ENCODE results near the gene PPIF.

PPIF gene

DNA sequence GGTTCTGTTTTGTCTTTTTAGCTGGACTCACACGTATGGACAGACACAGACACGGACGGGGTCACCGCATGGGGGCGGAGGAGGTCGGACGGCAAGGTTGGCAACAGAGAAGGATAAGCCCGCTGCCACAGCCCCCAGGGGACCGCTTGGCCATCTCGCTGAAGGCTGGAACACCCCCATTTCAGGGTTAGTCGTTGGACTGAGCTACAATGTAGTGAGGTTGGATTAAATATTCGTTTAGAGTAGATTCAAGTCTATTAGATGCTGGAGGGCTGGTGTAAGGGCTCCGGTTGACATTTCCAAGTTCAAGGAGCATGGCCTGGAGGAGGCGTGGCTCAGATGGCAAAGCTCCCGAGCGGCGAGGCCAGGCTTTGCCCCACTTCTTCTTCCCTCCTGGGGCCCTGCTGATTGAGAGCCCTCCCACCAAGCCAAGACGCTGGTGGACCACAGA lies 35.2 kb downstream of the PPIF start:
- Histone ChIP-seq H3K4me3 (ENCODE audit: extremely low read depth, insufficient read depth, low read length, poor library complexity, severe bottlenecking) (no peak overlapping the region), H3K36me3 (ENCODE audit: control insufficient read depth, insufficient read depth, low read length) (peaks cover 22% of the 10 kb centered on the region), H3K27ac (ENCODE audit: low read depth, low read length, severe bottlenecking) (peak overlapping the region; percentile 41), H3K4me1 (ENCODE audit: control insufficient read depth, insufficient read depth, low read length, poor library complexity, severe bottlenecking) (peaks cover 30% of the 10 kb centered on the region), H3K9me3 (ENCODE audit: control insufficient read depth, low read length) (no peaks in the 10 kb centered on the region)
- whole genome bisulfite sequencing, 2 experiments (ENCODE audit: insufficient coverage in 2 of 2) = 77 to 78% methylated on average over 16 to 17 of the region's 18 CpGs

DNA sequence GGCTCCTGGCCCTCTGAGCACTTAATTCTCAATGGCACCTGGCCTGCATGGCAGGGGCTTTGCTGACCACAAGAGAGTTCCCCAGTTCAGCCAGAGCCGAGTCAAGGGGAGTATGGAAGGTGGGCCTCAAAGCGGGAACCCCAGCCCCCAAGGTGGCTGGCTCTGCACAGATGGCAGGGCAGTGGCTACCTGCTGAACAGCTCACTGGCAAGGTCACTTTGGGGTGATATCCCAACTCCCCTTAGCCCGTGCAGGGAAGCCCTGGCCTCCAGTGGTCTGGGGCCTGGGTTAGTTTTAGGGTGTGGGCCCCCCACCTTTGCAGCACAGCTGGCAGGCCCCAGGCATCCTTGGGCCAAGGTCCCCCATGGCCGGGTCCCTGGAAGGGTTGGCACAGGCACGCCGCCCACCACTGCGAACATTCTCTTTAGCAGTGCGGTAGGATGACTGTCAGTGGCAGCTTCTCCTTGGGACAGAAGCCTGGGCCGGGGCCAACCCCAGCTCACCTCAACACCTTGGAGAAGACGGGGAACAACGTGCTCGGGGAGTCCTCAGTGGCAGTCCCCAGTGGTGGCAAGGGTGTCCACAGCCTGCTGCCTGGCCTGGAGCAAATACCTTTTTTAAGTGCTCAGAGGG lies 36.8 kb downstream of the PPIF start:
- Histone ChIP-seq H3K4me3 (ENCODE audit: extremely low read depth, insufficient read depth, low read length, poor library complexity, severe bottlenecking) (no peak overlapping the region), H3K36me3 (ENCODE audit: control insufficient read depth, insufficient read depth, low read length) (peaks cover 35% of the 10 kb centered on the region), H3K9me3 (ENCODE audit: control insufficient read depth, low read length) (no peaks in the 10 kb centered on the region), H3K4me1 (ENCODE audit: control insufficient read depth, insufficient read depth, low read length, poor library complexity, severe bottlenecking) (peaks cover 30% of the 10 kb centered on the region), H3K27ac (ENCODE audit: low read depth, low read length, severe bottlenecking) (no peak overlapping the region)
- 95 to 98% methylated on average over 12 of the region's 12 CpGs for WGBS, 2 experiments (ENCODE audit: insufficient coverage in 2 of 2)

DNA sequence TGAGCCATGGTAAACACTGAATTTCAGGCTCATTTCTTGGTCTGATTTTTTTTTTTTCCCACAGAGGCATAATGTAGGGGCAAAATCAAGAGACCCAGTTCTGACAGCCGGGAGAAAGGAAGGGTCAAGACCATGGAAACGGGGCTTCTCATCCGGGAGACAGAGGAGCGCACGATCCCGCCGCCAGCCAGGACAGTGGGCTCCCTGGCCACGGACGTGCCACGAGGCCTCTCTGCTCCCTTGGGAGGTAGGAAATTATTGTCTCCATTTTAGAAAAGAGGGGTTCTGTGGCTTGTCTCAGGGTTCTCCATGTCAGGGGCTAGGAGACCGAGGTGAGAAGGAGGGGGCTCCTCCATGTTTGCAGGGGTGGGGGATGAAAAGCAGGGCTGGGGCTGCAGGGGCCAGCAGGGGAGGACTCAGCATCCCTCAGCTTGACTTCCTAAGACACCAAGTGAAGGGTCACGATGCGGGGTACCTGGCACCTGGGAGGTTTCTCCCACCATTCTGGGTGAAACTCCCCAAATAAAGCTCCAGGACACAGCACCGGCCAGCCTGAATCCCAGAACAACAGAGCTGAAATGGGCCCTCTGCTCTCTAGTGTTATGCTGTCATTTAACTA lies 37.6 kb downstream of the PPIF start:
- Histone ChIP-seq H3K36me3 (ENCODE audit: control insufficient read depth, insufficient read depth, low read length) (peaks cover 43% of the 10 kb centered on the region), H3K4me1 (ENCODE audit: control insufficient read depth, insufficient read depth, low read length, poor library complexity, severe bottlenecking) (peaks cover 27% of the 10 kb centered on the region), H3K9me3 (ENCODE audit: control insufficient read depth, low read length) (no peaks in the 10 kb centered on the region), H3K27ac (ENCODE audit: low read depth, low read length, severe bottlenecking) (no peak overlapping the region), H3K4me3 (ENCODE audit: extremely low read depth, insufficient read depth, low read length, poor library complexity, severe bottlenecking) (no peak overlapping the region)
- WGBS, 2 experiments (ENCODE audit: insufficient coverage in 2 of 2) = 97 to 100% methylated on average over 6 to 10 of the region's 14 CpGs

DNA sequence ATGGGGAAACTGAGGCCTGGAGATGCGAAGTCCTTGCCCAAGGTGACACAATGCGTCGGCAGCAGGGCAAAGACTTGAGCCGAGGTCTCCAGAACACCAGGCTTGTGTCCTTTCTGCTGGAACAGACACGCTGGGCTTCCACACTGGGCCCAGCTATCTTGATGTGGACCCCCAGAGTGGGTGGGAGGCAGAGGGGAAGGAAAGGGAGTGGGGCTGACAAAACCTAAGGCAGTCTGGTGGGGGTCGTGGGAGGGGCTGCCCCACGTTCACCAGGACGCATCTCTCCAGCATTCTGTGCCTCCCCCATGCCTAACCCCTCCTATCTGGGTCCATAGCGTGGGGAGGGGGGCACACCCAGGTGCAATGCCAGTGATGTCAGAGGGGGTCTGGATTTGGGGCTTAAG lies 38.1 kb downstream of the PPIF start:
- H3K4me3 ChIP-seq (ENCODE audit: extremely low read depth, insufficient read depth, low read length, poor library complexity, severe bottlenecking) = no peak overlapping the region
- no peak overlapping the region for H3K27ac ChIP-seq (ENCODE audit: low read depth, low read length, severe bottlenecking)
- H3K4me1 ChIP-seq (ENCODE audit: control insufficient read depth, insufficient read depth, low read length, poor library complexity, severe bottlenecking) = peaks cover 22% of the 10 kb centered on the region
- no peaks in the 10 kb centered on the region for H3K9me3 ChIP-seq (ENCODE audit: control insufficient read depth, low read length)
- WGBS, 2 experiments (ENCODE audit: insufficient coverage in 2 of 2) = 90 to 100% methylated on average over 6 to 7 of the region's 9 CpGs
- H3K36me3 ChIP-seq (ENCODE audit: control insufficient read depth, insufficient read depth, low read length) = peaks cover 48% of the 10 kb centered on the region

DNA sequence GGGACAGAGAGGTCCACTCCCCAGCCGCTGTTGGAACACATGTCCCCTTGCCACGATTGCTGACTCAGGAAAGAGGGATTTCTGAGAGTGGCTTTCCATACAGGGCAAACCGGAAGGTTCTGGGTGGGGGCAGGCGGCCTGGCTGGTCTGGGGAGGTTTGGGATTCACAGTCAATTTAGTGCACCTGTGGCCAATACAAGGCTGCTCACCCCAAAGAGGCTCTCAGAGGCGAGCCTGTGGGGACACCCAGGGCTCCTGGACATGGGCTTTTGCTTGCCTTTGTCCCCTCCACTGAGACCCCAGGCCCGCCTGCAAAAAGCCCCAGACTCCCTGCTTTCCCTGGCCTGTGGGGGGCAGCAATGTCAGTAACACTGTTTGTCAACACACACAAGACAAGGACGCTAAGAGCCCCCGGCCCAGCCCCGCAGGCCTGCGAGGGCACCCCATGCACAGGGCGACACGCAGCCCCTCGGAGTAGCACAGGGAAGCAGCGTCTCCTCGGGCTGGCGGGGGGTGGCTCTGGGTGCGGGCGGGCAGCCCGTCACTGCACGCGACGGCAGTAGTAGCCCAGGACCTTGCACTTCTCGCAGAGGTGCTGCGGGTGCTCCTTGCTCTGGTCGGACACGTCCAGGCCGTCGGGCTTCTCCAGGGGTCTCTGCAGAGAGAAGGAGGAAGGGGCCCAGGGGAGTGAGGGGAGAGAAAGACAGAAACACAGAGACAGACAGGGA lies 38.7 kb downstream of the PPIF start:
- Histone ChIP-seq H3K36me3 (ENCODE audit: control insufficient read depth, insufficient read depth, low read length) (peaks cover 50% of the 10 kb centered on the region), H3K4me3 (ENCODE audit: extremely low read depth, insufficient read depth, low read length, poor library complexity, severe bottlenecking) (no peak overlapping the region), H3K9me3 (ENCODE audit: control insufficient read depth, low read length) (no peaks in the 10 kb centered on the region), H3K4me1 (ENCODE audit: control insufficient read depth, insufficient read depth, low read length, poor library complexity, severe bottlenecking) (peaks cover 17% of the 10 kb centered on the region), H3K27ac (ENCODE audit: low read depth, low read length, severe bottlenecking) (no peak overlapping the region)
- 85 to 86% methylated on average over 21 to 27 of the region's 28 CpGs for whole genome bisulfite sequencing, 2 experiments (ENCODE audit: insufficient coverage in 2 of 2)

DNA sequence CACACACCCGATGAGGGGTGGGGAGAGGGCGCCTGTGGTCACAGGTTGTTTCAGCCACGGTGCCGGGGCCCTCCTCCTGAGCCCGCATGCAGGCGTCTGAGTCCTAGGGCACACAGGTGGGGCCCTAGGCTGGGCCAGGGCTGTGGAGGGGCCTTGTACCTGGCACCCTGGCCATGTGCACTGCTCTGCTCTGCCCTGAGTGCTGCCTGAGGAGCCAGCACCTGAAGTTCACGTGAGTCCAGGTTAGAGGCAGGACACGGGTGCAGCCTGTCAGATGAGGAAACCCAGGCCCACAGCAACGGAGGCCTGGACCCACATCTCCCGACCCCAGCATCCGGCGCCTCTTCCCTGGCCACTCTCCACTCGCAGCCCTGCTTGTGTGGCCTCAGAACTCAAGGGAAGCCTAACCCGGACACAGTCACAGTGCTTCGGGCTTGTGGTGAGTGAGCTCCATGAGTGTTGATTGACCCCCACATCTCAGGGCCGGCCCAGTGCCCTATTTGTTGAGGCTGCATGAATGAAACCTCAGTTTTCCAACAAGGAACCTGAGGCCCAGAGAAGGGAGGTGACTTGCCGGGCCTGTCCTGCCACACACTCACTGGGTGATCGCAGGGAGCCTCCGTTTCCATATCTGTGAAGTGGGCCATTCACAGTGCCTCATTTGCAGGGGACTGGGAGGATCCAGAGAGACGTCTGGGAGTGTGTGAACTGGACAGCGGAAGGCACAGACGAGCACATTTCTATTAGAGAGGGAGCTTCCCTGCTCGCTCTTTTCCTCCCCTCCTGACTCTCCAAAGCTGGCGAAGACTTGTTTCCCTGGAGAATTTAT lies 39.6 kb downstream of the PPIF start:
- no peak overlapping the region for H3K27ac ChIP-seq (ENCODE audit: low read depth, low read length, severe bottlenecking)
- H3K4me1 ChIP-seq (ENCODE audit: control insufficient read depth, insufficient read depth, low read length, poor library complexity, severe bottlenecking) = peaks cover 19% of the 10 kb centered on the region
- H3K36me3 ChIP-seq (ENCODE audit: control insufficient read depth, insufficient read depth, low read length) = peaks cover 53% of the 10 kb centered on the region
- WGBS, 2 experiments (ENCODE audit: insufficient coverage in 2 of 2) = 88 to 91% methylated on average over 21 of the region's 24 CpGs
- no peaks in the 10 kb centered on the region for H3K9me3 ChIP-seq (ENCODE audit: control insufficient read depth, low read length)
- H3K4me3 ChIP-seq (ENCODE audit: extremely low read depth, insufficient read depth, low read length, poor library complexity, severe bottlenecking) = no peak overlapping the region

DNA sequence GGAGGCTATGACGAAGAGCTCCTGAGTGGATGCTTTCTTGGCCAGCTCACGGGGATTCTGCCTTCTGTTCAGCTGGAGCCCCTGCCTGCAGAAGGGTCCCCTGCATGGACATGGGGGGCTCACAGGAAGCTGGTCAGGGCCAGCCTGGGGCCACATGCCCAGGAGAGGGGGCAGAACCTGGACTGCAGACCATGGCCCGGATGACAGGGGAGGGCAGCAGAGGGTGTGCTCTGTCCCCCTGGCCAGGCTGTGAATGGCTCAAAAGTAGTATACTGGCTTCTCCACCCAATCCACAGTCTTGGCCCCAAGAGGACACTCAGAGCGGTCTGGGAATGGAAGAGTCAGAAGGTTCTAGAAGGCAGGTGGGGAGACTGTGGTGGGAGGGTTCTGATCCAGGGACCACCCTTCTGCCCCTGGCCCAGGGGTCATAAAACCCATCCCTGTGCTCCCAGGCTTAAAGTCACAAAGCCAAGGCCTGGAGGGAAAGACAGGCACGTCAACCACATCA lies 40.3 kb downstream of the PPIF start:
- peaks cover 53% of the 10 kb centered on the region for H3K36me3 ChIP-seq (ENCODE audit: control insufficient read depth, insufficient read depth, low read length)
- 88 to 94% methylated on average over 4 to 5 of the region's 5 CpGs for WGBS, 2 experiments (ENCODE audit: insufficient coverage in 2 of 2)
- peaks cover 15% of the 10 kb centered on the region for H3K4me1 ChIP-seq (ENCODE audit: control insufficient read depth, insufficient read depth, low read length, poor library complexity, severe bottlenecking)
- H3K4me3 ChIP-seq (ENCODE audit: extremely low read depth, insufficient read depth, low read length, poor library complexity, severe bottlenecking) = no peak overlapping the region
- H3K9me3 ChIP-seq (ENCODE audit: control insufficient read depth, low read length) = no peaks in the 10 kb centered on the region
- no peak overlapping the region for H3K27ac ChIP-seq (ENCODE audit: low read depth, low read length, severe bottlenecking)

DNA sequence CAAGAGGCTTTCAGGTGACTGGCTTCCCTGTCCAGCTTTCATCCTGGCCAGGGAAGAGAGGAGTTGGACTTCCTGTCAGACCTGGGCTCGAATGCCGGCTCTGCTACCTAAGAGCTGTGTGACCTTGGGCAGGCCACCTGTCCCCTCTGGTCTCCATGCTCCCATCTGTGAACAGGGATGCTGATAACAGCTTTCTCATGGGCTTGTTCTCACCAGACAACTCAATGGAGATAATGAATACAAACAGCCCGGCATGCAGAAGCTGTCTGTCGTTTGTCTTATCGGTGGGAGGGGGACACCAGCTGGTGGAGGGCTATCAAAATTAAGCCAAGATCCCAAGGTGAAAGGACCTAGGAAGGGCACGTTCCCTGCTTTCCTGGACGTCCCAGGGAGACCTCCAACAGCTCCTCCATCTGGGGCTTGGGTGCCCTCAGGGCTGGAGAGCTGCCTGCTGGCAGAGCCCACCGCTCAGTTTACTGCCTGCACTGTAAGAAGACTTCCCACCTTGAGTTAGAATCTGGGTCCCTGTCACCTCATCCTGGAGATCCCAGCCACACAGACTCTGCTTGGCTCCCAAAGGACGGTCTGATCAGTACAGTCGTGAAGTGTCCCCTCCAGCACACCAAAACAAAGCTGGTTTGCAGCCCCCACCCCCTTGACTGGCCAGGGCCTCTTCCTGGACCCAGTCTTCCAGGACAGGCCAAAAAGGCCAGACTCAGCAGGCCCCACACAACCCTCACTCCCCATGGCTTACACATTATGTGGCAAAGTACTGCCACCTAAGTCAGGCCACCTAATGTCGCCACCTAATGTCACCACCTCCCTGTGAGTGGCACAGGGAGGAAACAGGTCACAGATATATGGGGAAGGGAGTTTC lies 40.9 kb downstream of the PPIF start:
- Histone ChIP-seq H3K36me3 (ENCODE audit: control insufficient read depth, insufficient read depth, low read length) (peaks cover 58% of the 10 kb centered on the region), H3K9me3 (ENCODE audit: control insufficient read depth, low read length) (no peaks in the 10 kb centered on the region), H3K27ac (ENCODE audit: low read depth, low read length, severe bottlenecking) (no peak overlapping the region), H3K4me1 (ENCODE audit: control insufficient read depth, insufficient read depth, low read length, poor library complexity, severe bottlenecking) (peaks cover 12% of the 10 kb centered on the region), H3K4me3 (ENCODE audit: extremely low read depth, insufficient read depth, low read length, poor library complexity, severe bottlenecking) (no peak overlapping the region)
- 91 to 92% methylated on average over 10 of the region's 11 CpGs for WGBS, 2 experiments (ENCODE audit: insufficient coverage in 2 of 2)

DNA sequence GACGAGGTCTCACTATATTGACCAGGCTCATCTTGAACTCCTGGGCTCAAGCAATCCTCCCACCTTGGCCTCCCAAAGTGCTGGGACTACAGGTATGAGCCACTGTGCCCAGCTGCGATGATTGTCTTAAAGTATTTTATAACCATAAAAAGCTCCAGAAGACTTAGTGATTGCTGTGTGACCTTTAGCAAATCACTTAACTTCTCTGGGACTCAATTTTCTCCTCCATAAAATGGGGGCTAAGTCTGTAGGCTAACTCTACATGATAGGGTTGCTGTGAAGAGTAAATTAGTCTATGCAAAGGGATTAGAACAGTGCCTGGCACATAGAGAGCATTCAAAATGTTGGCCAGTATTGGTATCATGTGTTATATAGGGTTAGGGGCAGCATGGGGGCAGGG lies 42.8 kb downstream of the PPIF start:
- 100% methylated on average over 1 of the region's 2 CpGs; no CpG with 5 or more reads in 1 of the 2 experiments for WGBS, 2 experiments (ENCODE audit: insufficient coverage in 2 of 2)

More for the DNA sequence above, 42.8 kb downstream of the PPIF start:
- H3K9me3 ChIP-seq (ENCODE audit: control insufficient read depth, low read length) = no peaks in the 10 kb centered on the region
- no peak overlapping the region for H3K4me3 ChIP-seq (ENCODE audit: extremely low read depth, insufficient read depth, low read length, poor library complexity, severe bottlenecking)
- H3K36me3 ChIP-seq (ENCODE audit: control insufficient read depth, insufficient read depth, low read length) = peaks cover 67% of the 10 kb centered on the region
- H3K4me1 ChIP-seq (ENCODE audit: control insufficient read depth, insufficient read depth, low read length, poor library complexity, severe bottlenecking) = peaks cover 12% of the 10 kb centered on the region
- no peak overlapping the region for H3K27ac ChIP-seq (ENCODE audit: low read depth, low read length, severe bottlenecking)
